ENCODE data around the gene PSPH. TPM values are rescaled to one million over a fixed set of nuclear protein-coding genes. Genes with fewer than 3 reads are reported as not detected.

PSPH gene
- total RNA-seq, 1 donor from 2014 or later, result 10.1 TPM

DNA sequence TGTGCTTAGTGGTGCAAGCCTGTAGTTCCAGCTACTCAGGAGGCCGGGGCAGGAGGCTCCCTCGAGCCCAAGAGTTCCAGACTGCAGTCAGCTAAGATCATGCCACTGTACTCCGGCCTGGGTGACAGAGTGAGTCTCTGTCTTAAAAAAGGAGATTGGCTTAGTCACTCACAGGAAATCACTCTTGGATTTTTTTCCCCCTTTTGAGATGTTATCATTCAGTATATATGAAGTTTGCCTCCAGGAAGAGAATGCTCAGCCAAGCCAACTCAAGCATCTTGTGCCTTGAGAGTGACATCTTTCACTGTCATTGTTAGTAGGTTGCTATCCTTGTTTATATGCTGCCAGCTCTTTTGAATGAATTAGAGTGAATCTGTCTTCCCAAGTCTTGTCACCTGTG is 58.9 kb downstream of the PSPH start:
- TF ChIP-seq, protein P1, sequence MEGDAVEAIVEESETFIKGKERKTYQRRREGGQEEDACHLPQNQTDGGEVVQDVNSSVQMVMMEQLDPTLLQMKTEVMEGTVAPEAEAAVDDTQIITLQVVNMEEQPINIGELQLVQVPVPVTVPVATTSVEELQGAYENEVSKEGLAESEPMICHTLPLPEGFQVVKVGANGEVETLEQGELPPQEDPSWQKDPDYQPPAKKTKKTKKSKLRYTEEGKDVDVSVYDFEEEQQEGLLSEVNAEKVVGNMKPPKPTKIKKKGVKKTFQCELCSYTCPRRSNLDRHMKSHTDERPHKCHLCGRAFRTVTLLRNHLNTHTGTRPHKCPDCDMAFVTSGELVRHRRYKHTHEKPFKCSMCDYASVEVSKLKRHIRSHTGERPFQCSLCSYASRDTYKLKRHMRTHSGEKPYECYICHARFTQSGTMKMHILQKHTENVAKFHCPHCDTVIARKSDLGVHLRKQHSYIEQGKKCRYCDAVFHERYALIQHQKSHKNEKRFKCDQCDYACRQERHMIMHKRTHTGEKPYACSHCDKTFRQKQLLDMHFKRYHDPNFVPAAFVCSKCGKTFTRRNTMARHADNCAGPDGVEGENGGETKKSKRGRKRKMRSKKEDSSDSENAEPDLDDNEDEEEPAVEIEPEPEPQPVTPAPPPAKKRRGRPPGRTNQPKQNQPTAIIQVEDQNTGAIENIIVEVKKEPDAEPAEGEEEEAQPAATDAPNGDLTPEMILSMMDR (IDR thresholded peaks at IDR 0.05), result no peak
- ATAC-seq (no peak), DNase-seq (no peak)
- H3K4me1 ChIP-seq, result no peaks in the 10 kb centered on the region
- H3K27me3 ChIP-seq, result no peaks in the 10 kb centered on the region
- peaks cover 82% of the 10 kb centered on the region for H3K36me3 ChIP-seq
- intact Hi-C loops (cut with DNase I), result no loop called here
- no peak overlapping the region for H3K4me3 ChIP-seq
- no peaks in the 10 kb centered on the region for H3K9me3 ChIP-seq
- H3K27ac ChIP-seq, result no peak overlapping the region

DNA sequence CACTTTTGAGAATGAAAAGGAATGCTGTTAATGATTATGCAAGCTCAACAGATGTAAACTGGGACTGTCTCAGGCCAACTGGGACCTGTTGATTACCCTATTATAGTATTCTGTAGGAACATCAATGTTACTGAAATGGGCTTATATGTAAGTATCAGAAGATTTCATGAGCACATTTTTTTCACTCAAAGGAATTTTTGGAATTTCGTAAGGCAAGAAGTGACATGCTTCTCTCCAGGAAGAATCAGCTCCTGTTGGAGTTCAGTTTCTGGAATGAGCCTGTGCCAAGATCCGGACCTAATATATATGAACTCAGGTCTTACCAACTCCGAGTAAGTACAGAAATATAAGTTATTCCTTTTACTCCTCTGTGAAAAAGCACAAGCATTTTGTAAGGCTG is 67.7 kb downstream of the PSPH start:
- intact Hi-C loops (cut with DNase I), result no loop called here
- Histone ChIP-seq H3K4me3 (no peak overlapping the region), H3K27me3 (no peaks in the 10 kb centered on the region), H3K36me3 (peaks cover 88% of the 10 kb centered on the region), H3K4me1 (no peaks in the 10 kb centered on the region), H3K27ac (no peak overlapping the region), H3K9me3 (no peaks in the 10 kb centered on the region)
- DNase-seq, result no peak
- TF ChIP-seq, protein P1 (IDR thresholded peaks at IDR 0.05), result no peak
- ATAC-seq, result no peak

DNA sequence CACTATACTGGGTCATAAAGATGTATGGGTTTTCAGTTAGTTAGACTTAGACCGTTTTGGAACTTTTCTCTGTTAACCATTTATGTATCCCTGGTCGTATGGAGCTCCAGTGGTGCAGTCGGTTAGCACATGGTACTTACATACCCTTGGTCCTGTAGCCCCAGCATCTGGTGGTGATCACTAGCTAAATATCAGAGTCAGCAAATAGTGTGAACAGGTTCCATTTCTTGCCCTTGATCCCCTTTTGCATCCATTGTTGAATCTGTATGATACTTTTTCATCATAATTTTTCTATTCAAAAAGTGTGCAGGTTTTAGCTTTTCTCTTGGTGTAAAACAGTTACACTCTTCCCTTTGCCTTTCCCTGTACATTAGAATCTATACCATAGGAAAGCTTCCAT is 71.0 kb downstream of the PSPH start:
- no peaks in the 10 kb centered on the region for H3K27me3 ChIP-seq
- ATAC-seq, result no peak
- H3K9me3 ChIP-seq, result no peaks in the 10 kb centered on the region
- DNase-seq, result no peak
- no peak overlapping the region for H3K27ac ChIP-seq
- no peaks in the 10 kb centered on the region for H3K4me1 ChIP-seq
- TF ChIP-seq, protein P1 (IDR thresholded peaks at IDR 0.05), result no peak
- no peak overlapping the region for H3K4me3 ChIP-seq
- intact Hi-C loops (cut with DNase I), result no loop called here
- peaks cover 71% of the 10 kb centered on the region for H3K36me3 ChIP-seq

- H3K4me3 ChIP-seq, result no peak overlapping the region
- H3K9me3 ChIP-seq, result no peaks in the 10 kb centered on the region
- ATAC-seq (no peak), DNase-seq (no peak)
- H3K4me1 ChIP-seq, result no peaks in the 10 kb centered on the region
- intact Hi-C loops (cut with DNase I), result no loop called here
- TF ChIP-seq, protein P1 (IDR thresholded peaks at IDR 0.05), result no peak
- peaks cover 47% of the 10 kb centered on the region for H3K36me3 ChIP-seq
- H3K27me3 ChIP-seq, result no peaks in the 10 kb centered on the region
- no peak overlapping the region for H3K27ac ChIP-seq
Observed at GRCh38 chr7:55977831-55978230, 73.4 kb downstream of the PSPH start.

GRCh38 chr7:55975988-55976633 is 75.1 kb downstream of the PSPH start:
- no peaks in the 10 kb centered on the region for H3K4me1 ChIP-seq
- no peaks in the 10 kb centered on the region for H3K27me3 ChIP-seq
- peaks cover 29% of the 10 kb centered on the region for H3K36me3 ChIP-seq
- no peak overlapping the region for H3K4me3 ChIP-seq
- ATAC-seq (no peak), DNase-seq (no peak)
- no peaks in the 10 kb centered on the region for H3K9me3 ChIP-seq
- TF ChIP-seq, protein P1 (IDR thresholded peaks at IDR 0.05), result no peak
- intact Hi-C loops (cut with DNase I), result no loop called here
- no peak overlapping the region for H3K27ac ChIP-seq

Data from upper lobe of right lung (tissue), 1 donor.